ENCODE measurements around the gene DMRTA2.
"Not testable (repeated sequence)": the region's sequence is repeated elsewhere in the genome, so short reads cannot be mapped to it uniquely, and the experiment has no call there.

The DMRTA2 gene

GRCh38 chr1:50393522-50394120, 29.6 kb downstream of the DMRTA2 start:
- in situ Hi-C loops (cut with MboI; ENCODE audit: low sequenced_read_pairs): no loop called here

GRCh38 chr1:50381551-50381950, 41.7 kb downstream of the DMRTA2 start:
- in situ Hi-C loops (cut with MboI; ENCODE audit: low sequenced_read_pairs): not testable (repeated sequence)

GRCh38 chr1:50378770-50379169, 44.5 kb downstream of the DMRTA2 start:
- in situ Hi-C loops (cut with MboI; ENCODE audit: low sequenced_read_pairs): no loop called here

GRCh38 chr1:50373532-50373931, 49.7 kb downstream of the DMRTA2 start:
- in situ Hi-C loops (cut with MboI; ENCODE audit: low sequenced_read_pairs): loop anchor here (25.0 kb wide), 2 partner anchors 239 to 339 kb away; no protein-coding TSS in a partner anchor

GRCh38 chr1:50371749-50372148, 51.5 kb downstream of the DMRTA2 start:
- in situ Hi-C loops (cut with MboI; ENCODE audit: low sequenced_read_pairs): loop anchor here (25.0 kb wide), 2 partner anchors 241 to 341 kb away; no protein-coding TSS in a partner anchor

- in situ Hi-C loops (cut with MboI; ENCODE audit: low sequenced_read_pairs): loop anchor here (25.0 kb wide), 2 partner anchors 242 to 342 kb away; no protein-coding TSS in a partner anchor
Observed at GRCh38 chr1:50369830-50370229, 53.4 kb downstream of the DMRTA2 start.

GRCh38 chr1:50369008-50369634, 54.1 kb downstream of the DMRTA2 start:
- in situ Hi-C loops (cut with MboI; ENCODE audit: low sequenced_read_pairs): loop anchor here (25.0 kb wide), 2 partner anchors 243 to 343 kb away; no protein-coding TSS in a partner anchor

GRCh38 chr1:50368179-50369007, 54.9 kb downstream of the DMRTA2 start:
- in situ Hi-C loops (cut with MboI; ENCODE audit: low sequenced_read_pairs): loop anchor here (25.0 kb wide), 2 partner anchors 244 to 344 kb away; no protein-coding TSS in a partner anchor
